Metanephros (tissue), 2 donors: ENCODE measurements around the gene HAUS7. TPM values are rescaled to one million over a fixed set of nuclear protein-coding genes. Genes with fewer than 3 reads are reported as not detected.

Source experiments
- small RNA-seq: library from RNA; depleted of rRNA; stranded (forward); fragments of <200 nt; gene quantifications from one replicate; pipeline ENCODE3, GENCODE V24; 2014; ENCODE audit warnings: low replicate concordance
- total RNA-seq: library from RNA; depleted of rRNA; stranded (reverse); fragments of >200 nt; gene quantifications from one replicate; pipeline ENCODE4 v1.2.3, GENCODE V29; 2014

HAUS7 gene
- total RNA-seq: 17.7 TPM

DNA sequence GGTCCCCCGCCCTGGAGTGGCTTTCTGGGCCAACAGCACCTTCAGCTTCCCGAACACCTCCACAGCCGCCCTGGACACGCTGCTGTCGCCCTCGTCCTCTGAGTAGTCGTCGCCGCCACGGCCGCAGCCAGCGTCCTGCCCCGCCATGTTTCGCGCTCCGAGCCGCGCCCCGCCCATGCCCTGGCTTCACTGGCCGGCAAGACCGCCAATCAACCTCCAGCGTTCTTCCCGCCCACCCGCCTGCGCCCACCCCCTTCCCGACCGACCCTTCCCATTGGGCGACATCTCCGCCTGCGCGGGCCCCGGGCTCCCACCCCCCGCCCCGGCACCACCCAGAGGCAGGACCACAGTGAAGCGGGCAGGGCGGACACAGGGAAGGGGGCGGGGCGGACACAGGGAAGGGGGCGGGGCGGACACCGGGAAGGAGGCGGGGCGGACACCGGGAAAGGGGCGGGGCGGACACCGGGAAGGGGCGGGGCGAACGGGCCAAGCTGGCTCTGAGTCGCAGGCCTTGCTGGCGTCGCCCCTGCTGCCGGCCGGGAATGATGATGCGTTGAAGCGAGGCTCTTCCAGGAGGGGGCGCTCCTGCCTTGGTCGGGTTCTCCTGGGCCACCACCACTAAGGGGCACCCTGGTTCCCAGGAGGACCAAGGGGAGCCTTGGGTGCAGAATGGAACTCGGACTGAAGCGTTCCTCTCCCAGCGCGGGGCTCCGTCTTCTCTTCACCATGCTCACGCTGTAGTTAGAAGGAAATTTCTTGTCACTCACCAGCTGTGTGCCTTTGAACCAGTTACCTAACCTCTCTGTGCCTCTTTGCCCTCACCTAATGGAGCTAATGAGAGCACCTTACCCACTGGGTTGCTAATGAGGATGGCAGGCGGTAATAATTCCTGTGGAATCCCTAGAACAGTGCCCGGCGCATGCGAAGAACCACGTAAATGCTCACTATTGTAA, at the start of gene HAUS7:
TSS of gene HAUS7 (minus strand) at position 166 of the 953 bp plus-strand sequence. CDS start at position 147, 19 bp downstream.

GRCh38 chrX:153517423-153517822, 47.0 kb upstream of the HAUS7 start, which contains the start of gene ATP2B3:
ATP2B3 (plus strand) TSS chrX:153517642; CDS start chrX:153536248, 18,606 bp downstream.

GRCh38 chrX:153494541-153495361, 24.4 kb upstream of the HAUS7 start, which contains the start of gene BGN:
BGN (plus strand) TSS chrX:153494980; CDS start chrX:153504632, 9,652 bp downstream.

DNA sequence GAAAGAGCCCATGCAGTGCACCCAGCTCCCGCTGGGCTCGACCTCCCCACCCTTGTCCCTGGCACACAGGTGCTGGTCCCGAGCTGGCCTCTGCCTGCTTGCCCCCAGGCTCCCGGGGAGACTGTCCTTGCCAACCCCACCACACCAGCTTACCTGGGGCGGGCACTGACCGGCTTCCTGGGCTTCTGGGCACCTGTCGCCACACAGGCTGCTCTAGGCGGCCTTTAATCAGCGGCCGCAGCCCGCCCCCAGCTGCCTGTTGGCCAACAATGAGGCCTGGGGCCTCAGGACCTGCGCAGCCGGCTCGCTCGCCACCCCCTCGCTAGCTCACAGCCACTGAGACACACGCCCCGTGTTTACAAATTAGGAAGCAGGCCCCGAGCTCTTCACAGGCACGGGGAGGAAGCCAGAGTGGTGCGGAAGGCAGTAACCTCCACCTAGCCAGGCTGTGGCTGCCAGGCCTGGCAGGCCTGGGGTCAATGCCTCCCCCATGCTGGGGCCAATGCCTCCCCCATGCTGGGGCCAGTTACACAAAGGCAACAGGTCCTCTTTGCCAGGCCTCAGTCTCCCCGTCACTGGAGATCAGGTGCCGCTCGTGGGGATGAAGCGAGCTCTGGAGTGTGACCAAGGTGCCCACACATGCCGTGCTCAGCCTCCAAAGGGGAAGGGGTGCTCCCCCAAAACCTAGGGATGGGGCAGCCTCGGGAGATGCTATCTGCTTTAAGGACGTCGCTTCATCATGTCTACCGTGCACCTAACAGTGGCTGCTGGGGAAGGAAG, 24.3 kb downstream of the HAUS7 start, which contains the start of gene TREX2:
TSS of gene TREX2 (minus strand) at position 201 of the 780 bp plus-strand sequence. CDS start 626 bp downstream, outside the sequence.

GRCh38 chrX:153411255-153411987, 59.0 kb downstream of the HAUS7 start, which contains the start of gene ZFP92:
ZFP92 (plus strand) TSS chrX:153411472; CDS start chrX:153418323, 6,851 bp downstream.

DNA sequence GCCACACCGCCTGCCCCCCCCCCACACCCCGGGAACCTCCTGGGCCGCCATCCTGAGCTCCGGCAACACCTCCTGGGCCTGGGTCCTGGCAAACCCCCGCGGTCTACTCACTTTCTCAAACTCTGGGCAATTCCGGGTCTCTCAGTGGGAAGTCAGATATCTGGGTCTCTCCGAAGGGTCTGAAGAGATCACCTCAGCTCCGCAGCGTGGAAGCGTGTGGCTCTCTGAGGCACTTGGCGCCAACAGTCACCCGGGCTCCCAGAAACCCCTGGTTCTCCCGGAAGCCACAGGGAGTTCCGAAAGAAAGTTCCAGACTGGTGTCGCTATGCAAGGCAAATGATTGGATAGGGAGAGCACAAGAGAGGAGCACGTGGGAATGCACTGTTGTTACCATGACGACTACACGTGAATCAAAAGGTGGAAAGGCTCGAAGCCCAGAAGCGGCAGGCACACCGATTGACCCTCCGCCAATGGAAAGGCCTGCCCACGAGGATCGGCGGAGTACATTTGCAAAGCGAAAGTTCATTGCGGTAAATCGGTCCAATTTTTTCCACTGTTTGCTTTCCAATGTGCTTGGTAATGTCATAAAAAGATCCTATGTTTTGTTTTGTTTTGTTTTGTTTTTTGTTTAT, 69.1 kb downstream of the HAUS7 start, which contains the start of gene PNMA6E:
TSS of gene PNMA6E (minus strand) at position 218 of the 632 bp plus-strand sequence. CDS start 2,501 bp downstream, outside the sequence.

Small RNA genes lying within 50 kb of the gene (small RNA-seq; reads per million reads assigned to genes)
- gene RN7SL667P: not detected

Other genes starting within 250 kb of the HAUS7 start
- gene PNMA6F, start 148.8 kb downstream of the HAUS7 start, total RNA-seq: not detected
- 18.1 TPM for gene ZNF275, start 136.4 kb downstream of the HAUS7 start, total RNA-seq
- not detected for gene PNMA6E, start 69.2 kb downstream of the HAUS7 start, total RNA-seq
- 1.5 TPM for gene ZFP92, start 59.1 kb downstream of the HAUS7 start, total RNA-seq
- 1.6 TPM for gene TREX2, start 24.5 kb downstream of the HAUS7 start, total RNA-seq
- 79.5 TPM for gene BGN, start 24.4 kb upstream of the HAUS7 start, total RNA-seq
- 0.12 TPM for gene ATP2B3, start 47.1 kb upstream of the HAUS7 start, total RNA-seq
- 17.0 TPM for gene CCNQ, start 128.6 kb upstream of the HAUS7 start, total RNA-seq
- 72.7 TPM for gene DUSP9, start 176.6 kb upstream of the HAUS7 start, total RNA-seq
- 6.5 TPM for gene PNCK, start 203.2 kb upstream of the HAUS7 start, total RNA-seq
- gene SLC6A8, start 217.3 kb upstream of the HAUS7 start, total RNA-seq: 40.9 TPM